Left kidney (tissue), 2 donors: ENCODE data around the gene MAGED2. TPM values are rescaled to one million over a fixed set of nuclear protein-coding genes. Genes with fewer than 3 reads are reported as not detected.
A peak's percentile ranks its signal among the peaks of the same experiment; 100 is the strongest.
"Not testable (repeated sequence)": the region's sequence is repeated elsewhere in the genome, so short reads cannot be mapped to it uniquely, and the experiment has no call there.

ENCODE experiments used
- DNase-seq: peaks from one replicate; pipeline ENCODE4 v3.0.0-alpha.2; 2013
- polyA plus RNA-seq: library from polyadenylated mRNA; unstranded; fragments of 120-200 nt; gene quantifications from one replicate; pipeline ENCODE4 v1.2.1, GENCODE V29; 2013; ENCODE audit not compliant: insufficient read length

MAGED2 gene
- polyA plus RNA-seq, 1 donor: 661 TPM

GRCh38 chrX:54810532-54810931 is 3.0 kb downstream of the MAGED2 start:
- no peak for DNase-seq

DNA sequence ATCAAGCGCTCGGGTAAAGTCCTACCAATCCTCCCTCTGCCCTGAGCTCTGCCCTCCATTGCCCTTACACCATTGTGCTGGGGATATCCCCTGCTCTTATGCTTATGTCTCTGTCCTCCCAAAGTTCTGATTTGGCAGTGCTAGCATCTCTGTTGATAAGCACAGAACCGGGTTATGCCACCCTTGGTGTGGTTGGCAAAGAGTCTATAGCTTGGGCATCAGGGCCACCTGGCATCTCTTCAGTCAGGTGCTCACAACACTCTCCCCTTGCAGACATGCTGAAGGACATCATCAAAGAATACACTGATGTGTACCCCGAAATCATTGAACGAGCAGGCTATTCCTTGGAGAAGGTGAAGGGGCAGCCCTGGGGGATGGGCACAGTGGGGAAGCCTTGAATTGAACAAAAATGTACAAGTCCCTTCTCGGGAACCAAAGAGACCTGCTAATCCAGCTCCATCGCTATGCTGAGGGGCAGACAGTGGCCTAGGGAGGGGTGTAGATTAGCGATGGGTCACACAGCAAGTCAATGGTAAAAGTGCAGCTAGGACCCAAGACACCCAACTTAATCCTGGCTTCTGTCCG is 3.8 kb downstream of the MAGED2 start:
- no peak for DNase-seq

GRCh38 chrX:54812306-54812705 is 4.8 kb downstream of the MAGED2 start:
- no peak for DNase-seq

DNA sequence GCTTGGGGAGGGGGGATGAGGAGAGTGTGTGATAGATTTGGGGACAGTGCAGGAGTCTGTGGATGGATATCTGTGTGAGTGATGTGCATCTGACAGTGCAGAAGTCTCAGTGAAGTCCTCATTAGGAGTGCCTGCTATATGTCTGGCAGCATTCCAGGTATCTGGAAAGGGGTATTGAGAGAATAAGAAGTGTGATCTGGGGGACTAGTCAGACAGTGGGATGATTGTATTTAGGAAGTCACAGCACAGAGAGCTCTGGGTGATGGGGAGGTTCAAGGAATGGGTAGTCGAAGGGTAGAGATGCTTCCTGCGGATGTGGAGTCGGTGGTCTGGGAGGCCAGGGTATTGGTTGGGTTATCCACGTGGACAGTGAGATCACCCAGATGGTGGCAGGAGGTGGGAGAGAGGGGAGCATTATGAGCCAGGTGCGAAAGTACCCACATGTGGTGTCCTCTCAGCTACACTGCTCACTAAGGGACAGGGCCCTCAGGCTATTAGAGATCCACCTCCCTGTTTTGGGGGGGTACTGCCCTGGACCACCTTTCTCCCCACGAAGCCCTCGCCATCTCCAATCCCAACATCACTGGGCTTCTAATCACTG is 9.8 kb downstream of the MAGED2 start:
- no peak for DNase-seq

DNA sequence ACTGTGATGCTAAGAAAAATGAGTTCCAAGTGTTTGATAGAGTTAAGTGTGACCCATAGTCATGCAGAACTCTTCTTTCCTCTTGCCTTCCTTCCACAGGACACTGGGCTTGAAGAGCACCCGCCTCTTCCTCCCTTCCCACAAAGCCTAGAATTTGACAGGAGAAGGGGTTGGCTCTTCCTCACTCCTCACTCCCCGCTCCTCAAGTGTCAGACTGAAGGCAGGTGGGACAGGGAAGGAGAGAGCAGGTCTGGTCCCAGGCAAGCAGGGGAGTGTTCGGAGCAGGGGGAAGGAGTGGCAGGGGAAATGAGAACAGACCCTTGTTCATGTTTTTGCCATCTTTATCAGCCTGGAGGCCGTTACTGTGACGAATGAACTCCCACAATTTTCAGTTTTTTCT is 10.7 kb downstream of the MAGED2 start:
- DNase-seq: no peak

DNA sequence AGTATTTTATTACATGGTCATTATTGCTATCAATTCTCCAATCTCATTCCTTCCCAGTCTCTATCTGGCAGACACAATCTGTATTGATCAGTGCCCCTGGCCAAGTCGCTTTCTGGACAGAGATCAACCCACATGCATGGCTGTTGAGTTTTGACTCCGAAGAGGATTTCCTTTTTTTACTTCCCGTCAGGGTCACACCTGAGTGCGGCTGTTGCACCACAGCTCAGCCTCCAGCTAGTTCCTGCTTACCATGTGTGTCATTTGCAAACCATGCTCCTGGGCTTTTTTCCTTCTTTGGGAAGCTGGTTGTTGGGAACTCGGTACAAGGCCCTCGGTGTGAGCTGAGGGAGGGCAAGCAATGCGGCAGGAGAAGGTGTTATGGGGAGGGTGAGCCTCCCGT is 11.7 kb downstream of the MAGED2 start:
- no peak for DNase-seq

DNA sequence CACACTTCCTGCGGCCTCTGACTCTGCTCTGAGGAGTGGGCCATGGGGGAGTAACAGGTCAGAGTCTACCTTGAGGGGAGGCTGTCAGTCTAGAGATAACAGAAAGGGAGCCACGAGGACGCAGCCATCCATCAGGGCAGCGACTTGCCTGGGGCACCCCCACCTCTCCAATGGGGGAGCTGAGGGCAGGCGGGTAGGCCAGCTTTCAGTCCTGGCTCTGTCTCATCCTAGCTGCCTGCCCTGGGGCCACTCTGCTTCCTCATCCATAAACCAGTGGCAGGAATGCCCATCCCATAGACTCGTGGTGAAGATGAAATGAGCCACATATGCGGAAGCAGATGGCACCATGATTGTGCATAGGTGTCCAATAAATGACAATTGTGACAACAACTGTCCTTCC is 13.2 kb downstream of the MAGED2 start:
- DNase-seq: no peak

- no peak for DNase-seq
Observed at GRCh38 chrX:54821310-54821709, 13.8 kb downstream of the MAGED2 start.

- DNase-seq: no peak
Observed at GRCh38 chrX:54824195-54824594, 16.6 kb downstream of the MAGED2 start.

DNA sequence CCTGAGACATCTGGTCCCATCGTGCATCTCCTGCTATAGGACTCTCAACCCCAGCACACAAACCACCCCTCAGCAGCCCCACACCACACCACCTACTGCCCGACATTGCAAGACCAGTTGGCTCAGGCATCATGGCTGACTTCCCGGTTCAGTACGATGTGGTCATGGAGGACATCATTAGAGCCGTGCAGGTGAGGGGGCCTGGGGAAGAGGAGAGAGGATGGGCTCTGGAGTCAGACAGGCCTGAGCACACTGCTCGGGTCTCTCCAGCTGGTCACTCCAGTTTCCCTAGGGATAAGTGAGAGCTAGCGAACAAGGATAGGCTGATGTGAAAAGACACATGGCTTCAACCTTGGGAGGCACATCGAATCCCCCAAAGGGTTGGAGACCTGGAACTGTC is 17.2 kb downstream of the MAGED2 start:
- no peak for DNase-seq

DNA sequence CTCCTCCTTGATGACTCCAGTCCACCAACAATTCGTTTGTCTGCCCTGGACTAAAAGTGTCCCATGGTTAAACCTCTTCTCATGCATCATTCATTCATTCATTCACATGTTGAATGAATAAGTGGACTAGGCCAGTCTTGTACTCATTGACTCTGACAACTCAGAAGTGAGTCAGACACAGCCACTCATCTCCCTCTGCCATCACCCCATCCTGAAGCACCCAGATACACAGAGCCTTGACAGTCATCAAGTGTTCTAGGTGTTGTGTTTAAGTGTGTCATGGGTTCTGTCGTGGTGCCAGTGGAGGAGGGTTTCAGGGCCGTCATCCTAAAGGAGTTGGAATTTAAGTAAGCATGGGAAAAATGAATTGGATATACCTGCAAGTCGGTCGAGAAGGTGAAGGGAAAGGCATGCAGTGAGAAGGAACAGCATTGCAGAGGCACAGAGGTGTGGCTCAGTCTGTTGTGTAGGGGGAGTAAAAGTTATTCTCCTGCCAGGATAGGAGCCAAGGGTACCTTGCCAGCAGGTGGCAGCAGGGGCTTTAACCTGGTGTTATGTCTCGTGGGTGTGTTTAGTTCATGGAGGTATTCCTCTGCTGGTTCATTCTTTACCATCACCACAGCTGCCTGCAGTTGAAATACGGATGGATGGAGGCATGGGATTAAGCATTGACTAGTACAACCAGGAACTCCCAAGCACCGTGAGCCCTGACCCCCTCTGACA is 18.3 kb downstream of the MAGED2 start:
- no peak for DNase-seq

DNA sequence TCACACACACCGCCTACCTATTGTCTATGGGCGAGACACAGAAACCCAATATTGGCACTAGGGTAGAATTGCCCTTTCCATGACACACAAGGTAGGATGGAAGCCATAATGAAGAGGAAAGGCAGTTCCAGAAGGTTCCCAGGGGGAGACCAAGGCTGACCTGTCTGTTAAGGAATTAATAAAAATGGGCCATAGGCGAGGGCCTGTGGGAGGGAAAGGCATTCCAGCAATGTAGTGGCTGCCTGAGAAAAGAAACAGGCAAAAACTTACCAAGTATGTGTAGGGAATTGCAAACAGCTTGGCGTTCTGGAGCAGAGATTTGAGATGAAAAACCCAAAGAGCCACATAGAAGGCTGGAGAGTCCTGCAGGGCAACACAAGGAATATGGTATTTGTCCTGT is 19.1 kb downstream of the MAGED2 start:
- no peak for DNase-seq

DNA sequence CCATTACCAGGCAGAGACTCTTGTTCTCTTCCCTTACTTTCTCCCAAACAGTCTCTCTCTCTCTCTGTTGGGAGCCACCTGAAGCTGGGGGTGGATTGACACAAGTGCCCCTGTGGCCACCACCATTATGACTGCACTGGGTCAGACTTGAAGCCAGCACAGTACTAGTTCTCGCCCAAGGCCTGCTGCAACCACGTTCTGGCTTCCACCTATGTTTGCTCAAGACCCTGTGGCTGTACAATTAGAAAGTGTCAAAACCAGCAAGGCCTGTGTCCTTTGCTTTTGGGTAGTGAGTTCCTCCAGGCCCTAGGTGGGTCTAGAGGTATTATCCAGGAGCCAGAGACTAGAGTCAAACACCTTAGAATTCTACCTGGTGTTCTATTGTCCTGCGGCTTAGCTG is 31.0 kb downstream of the MAGED2 start:
- no peak for DNase-seq

DNA sequence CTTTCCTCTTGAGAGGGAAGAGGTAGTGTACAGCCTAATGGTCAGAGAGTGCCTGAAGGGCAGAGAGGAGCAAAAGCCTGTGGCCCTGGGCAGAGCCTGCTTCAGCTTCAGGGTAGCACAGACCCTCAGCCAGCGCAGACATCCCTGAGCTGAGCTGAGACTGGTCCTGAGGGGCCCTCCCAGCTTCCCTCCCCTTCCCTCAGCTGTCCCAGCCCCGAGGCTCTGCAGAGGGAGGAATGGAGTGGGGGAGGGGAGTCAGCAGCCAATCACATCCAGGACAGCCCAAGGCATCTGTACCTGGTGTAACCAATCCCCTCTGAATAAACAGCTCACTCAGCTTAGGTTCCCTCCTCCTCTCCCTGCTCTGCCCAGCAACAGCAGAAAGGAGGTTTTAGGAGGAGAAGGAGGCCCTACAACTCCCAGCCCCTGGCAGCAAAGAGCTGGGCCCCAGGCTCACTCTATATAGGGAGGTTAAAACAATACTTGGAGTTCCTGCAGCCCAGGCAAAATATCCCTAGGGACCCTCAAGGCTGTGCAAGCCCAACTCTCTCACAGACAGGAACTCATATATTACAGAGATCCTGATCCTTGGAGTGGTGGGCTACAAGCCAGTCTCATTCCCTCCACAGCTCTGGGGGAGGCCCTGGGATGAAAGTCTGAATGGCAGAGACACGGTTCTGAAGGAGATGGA is 33.8 kb downstream of the MAGED2 start:
- DNase-seq: peak; percentile 44

GRCh38 chrX:54842607-54843006 is 35.1 kb downstream of the MAGED2 start:
- no peak for DNase-seq

GRCh38 chrX:54843050-54843449 is 35.5 kb downstream of the MAGED2 start:
- DNase-seq: no peak

DNA sequence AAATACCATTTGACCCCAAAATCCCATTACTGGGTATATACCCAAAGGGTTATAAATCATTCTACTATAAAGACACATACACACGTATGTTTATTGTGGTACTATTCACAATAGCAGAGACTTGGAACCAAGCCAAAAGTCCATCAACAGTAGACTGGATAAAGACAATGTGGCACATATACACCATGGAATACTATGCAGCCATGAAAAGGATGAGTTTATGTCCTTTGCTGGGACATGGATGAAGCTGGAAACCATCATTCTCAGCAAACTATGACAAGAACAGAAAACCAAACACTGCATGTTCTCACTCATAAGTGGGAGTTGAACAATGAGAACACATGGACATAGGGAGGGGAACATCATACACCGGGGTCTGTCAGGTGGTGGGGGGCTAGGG is 40.2 kb downstream of the MAGED2 start:
- not testable (repeated sequence) for DNase-seq

DNA sequence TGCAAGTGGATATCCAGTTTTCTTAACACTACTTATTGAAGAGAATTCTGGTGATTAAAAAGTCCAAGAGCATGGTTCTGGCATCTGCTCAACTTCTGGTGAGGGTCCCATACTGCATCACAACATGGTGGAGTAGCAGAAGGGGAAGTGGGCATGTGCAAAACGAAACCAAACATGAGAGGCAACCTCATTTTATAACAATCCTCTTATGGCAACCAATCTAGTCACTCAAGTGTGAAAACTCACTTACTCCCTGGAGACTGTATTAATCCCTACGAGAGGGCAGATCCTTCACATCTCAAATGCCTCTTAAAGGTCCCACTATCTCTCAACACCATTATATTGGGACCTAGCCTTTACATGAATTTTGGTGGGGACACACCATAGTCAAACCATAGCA is 57.7 kb downstream of the MAGED2 start:
- DNase-seq: no peak

Other genes starting within 250 kb of the MAGED2 start
- gene ITIH6, start 9.5 kb upstream of the MAGED2 start, polyA plus RNA-seq: 0.18 TPM
- 129 TPM for gene TRO, start 113.1 kb downstream of the MAGED2 start, polyA plus RNA-seq
- 0.73 TPM for gene PFKFB1, start 186.4 kb downstream of the MAGED2 start, polyA plus RNA-seq
- 14.3 TPM for gene APEX2, start 192.6 kb downstream of the MAGED2 start, polyA plus RNA-seq
- gene ALAS2, start 223.2 kb downstream of the MAGED2 start, polyA plus RNA-seq: 8.1 TPM